PFSK-1 (cell line): ENCODE results near the gene PTPDC1.

Source experiments
- POLR2AphosphoS5 ChIP-seq: IDR thresholded peaks from 2 replicates; pipeline ENCODE4 v1.6.1; 2012; ENCODE audit warnings: low read depth, mild to moderate bottlenecking, control low read depth, low read length, moderate library complexity
- SIN3A ChIP-seq: IDR thresholded peaks from 2 replicates; pipeline ENCODE4 v1.6.1; 2012; ENCODE audit warnings: mild to moderate bottlenecking, low read length, moderate library complexity, borderline replicate concordance; ENCODE audit not compliant: insufficient read depth
- TAF1 ChIP-seq: IDR thresholded peaks from 2 replicates; pipeline ENCODE4 v1.6.1; 2012; ENCODE audit warnings: low read length, control low read depth, borderline replicate concordance; ENCODE audit not compliant: insufficient read depth
- TF ChIP-seq, protein P1 (sequence below), 2 experiments: IDR thresholded peaks; 2 replicates each; pipeline versions ENCODE4 v1.6.1 to v1.8.0; 2011 to 2012; ENCODE audit warnings: low read depth in 2 of 2, low read length in 2 of 2, control low read depth in 1 of 2, inconsistent platforms in 1 of 2, mild to moderate bottlenecking in 1 of 2, moderate library complexity in 1 of 2; ENCODE audit not compliant: insufficient read depth in 1 of 2

DNA sequence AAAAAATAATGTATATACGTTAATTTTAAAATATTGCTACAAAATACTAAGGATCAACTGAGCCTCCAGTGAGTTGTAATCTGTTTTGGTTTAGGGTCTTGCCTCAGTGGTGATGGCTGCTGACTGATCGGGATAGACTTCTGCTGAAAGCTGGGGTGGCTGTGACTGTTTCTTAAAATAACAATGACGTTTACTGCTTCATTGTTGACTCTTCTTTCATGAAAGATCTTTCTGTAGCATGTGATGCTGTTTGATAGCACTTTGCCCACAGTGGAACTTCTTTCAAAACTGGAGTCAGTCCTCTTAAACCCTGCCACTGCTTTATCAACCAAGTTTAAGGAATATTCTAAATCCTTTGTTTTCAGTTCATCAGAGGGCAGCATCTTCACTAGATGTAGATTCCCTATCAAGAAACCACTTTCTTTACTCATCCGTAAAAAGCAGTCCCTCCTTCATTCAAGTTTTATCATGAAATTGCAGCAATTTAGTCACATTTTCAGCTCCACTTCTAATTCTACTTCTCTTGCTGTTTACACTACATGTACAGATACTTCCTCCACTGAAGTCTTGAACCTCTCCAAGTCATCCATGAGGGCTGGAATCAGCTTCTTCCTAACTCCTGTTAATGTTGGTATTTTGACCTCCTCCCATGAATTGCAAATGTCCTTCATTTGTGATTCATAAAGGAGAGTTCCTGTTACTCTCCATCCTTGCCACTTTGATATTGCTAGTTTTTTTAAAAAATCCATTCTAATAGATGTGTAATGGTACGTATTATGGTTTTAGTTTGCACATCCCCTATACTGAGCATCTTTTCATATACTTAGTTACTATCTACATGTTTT lies 41.5 kb upstream of the PTPDC1 start:
- TF ChIP-seq POLR2AphosphoS5 (no peak), TAF1 (no peak), SIN3A (no peak)
- TF ChIP-seq, protein P1, sequence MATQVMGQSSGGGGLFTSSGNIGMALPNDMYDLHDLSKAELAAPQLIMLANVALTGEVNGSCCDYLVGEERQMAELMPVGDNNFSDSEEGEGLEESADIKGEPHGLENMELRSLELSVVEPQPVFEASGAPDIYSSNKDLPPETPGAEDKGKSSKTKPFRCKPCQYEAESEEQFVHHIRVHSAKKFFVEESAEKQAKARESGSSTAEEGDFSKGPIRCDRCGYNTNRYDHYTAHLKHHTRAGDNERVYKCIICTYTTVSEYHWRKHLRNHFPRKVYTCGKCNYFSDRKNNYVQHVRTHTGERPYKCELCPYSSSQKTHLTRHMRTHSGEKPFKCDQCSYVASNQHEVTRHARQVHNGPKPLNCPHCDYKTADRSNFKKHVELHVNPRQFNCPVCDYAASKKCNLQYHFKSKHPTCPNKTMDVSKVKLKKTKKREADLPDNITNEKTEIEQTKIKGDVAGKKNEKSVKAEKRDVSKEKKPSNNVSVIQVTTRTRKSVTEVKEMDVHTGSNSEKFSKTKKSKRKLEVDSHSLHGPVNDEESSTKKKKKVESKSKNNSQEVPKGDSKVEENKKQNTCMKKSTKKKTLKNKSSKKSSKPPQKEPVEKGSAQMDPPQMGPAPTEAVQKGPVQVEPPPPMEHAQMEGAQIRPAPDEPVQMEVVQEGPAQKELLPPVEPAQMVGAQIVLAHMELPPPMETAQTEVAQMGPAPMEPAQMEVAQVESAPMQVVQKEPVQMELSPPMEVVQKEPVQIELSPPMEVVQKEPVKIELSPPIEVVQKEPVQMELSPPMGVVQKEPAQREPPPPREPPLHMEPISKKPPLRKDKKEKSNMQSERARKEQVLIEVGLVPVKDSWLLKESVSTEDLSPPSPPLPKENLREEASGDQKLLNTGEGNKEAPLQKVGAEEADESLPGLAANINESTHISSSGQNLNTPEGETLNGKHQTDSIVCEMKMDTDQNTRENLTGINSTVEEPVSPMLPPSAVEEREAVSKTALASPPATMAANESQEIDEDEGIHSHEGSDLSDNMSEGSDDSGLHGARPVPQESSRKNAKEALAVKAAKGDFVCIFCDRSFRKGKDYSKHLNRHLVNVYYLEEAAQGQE (IDR thresholded peaks at IDR 0.05; ENCODE audit: insufficient read depth in 1 of 2, low read depth in 2 of 2, low read length in 2 of 2), result no peak
